ENCODE measurements around the gene DRGX.

DNA sequence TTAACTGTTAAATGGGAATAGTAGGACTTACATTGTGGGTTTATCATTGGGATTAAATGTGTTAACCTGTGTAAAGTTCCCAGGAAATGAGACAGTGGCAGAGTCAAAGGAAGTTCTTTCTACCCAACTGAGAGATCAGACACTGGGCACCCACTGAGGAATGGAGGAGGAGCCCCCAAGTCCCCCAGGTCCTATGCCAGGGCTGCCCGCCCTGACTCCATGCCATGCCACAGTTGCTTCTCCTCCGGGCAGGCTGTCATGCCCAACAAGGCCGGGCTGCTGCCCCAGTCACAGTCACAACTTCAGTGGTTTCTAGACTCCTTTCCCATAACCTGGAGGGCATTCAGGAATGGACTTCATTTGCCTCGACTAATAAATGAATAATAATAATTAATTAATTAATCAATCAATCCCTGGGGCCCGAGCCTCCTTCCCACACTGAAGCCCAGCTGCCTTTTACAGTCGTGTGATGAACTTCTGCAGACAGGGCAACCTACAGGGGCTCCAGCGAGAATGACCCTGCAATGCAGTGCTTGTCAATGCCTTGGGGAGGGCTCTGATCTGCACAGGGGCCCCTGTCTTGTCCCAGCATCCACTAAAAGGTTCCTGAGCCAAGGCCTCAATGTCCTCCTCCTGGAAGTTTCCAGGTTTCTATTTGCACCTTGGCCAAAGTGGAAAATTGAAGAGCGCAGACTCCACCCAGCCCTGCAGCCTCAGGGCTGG, 32.4 kb downstream of the DRGX start:
- no peak for TF ChIP-seq CTCF (IDR thresholded peaks at IDR 0.05; ENCODE audit: low read length)
- no peak for TF ChIP-seq EZH2phosphoT487 (IDR thresholded peaks at IDR 0.05; ENCODE audit: low read length)

Data from MM.1S (cell line).